Activated CD8-positive, alpha-beta memory T cell treated with anti-CD3 and anti-CD28 coated beads for 48 hours (primary cell): ENCODE results near the gene ZNF609.
"Not testable (repeated sequence)": the region's sequence is repeated elsewhere in the genome, so short reads cannot be mapped to it uniquely, and the experiment has no call there.

Experiments used
- DNase-seq, 3 experiments: peaks; one replicate each; pipeline ENCODE4 v3.0.0-alpha.2; 2020; ENCODE audit warnings: low read depth in 2 of 3, low spot score in 2 of 3

The ZNF609 gene

DNA sequence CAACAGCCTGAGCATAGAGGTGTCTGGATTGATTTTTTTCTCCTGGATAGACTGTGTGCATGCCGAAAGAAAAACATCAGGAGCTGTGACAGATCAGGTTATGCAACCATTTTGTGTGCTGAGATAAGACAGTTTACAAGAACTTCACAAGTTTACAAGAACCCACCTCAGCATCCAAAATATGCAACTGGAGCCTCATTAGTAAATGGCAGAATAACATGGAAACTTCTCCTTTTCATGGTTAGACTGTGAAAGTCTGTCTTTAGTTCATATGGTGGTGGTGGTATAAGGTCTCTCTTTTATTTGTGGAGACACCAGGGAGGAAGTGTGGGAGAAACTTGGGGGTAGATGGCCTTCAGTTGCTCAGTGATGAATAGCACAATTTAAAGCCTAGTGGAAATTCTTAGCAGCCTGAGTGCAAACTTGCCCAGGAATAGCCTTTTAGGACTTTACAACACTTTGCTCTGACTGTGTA, 3.7 kb upstream of the ZNF609 start:
- DNase-seq, result no peak

GRCh38 chr15:64459066-64459781, 1.2 kb upstream of the ZNF609 start:
- no peak for DNase-seq

DNA sequence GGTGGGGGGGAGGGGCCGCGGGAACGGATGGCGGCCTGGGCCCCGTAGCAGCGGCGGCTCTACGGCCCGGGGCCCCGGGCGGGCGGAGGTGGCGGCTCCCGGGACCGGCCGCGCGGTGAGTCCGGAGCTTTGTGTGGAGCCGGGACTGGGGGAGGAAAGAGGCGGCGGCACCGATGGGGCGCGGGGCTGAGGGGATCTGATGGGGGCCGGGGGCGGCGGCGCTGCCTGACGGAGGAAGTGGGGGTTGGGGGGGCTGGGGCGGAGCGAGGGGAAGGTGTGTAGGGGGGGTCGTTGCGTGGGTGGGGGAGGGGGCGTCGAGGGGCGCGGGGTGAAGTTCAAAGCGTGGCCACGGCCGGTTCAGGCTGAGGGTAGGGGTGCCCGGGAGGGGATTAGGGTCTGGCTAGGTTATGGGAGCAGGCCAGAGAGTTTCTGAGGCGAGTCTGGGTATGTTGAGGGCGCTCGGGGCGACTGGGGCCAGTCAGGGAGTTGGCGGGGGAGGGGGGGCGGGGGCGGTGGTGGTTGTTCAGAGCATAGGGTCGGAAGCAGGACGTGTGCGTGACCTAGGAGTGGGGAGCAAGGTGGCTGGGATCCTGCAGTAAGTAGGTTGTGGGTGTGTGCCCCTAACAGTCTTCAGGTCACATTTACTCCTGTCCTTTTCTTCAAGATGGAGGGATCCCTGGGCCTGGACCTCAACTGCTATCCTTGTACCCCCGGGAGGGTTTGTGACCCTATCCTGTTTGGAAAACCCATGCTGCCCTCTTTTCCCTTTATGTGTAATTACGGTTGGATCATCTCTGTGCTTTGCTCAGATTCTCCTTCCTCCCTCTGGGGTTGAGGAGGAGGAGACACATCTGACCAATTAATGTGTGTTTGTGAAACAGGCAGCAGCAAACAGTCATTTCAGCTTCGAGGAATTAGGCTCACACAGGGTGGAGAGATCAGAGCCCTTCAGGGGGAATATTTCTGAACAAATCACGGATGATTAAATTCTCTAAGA, 644 bp downstream of the ZNF609 start:
- peak; percentile 8 to 20 (median 16) for DNase-seq

DNA sequence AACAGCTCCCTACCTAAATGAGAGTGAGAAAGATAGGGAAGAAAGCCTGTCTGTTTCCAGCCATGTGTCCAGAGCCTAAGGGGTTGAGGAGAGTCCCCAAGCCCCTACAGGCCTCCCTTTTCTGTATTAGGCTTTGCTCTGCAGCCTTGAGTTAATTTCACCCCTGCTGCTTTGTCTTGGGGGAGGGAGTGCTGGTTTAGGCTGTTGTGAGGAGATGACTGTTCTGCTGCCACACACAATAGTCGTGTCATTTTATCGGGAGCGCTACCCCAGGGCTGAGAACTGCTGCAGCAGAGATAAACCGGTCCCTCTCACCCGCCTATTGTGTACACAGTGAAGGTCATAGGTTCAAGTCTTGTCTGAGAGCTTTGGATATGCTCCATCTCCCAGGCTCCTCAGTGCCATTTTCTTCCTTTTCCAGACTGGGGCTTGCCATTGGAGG, 1.4 kb downstream of the ZNF609 start:
- peak in 1 of 3 experiments; percentile 10 for DNase-seq

GRCh38 chr15:64462492-64462891, 2.1 kb downstream of the ZNF609 start:
- DNase-seq, result no peak

DNA sequence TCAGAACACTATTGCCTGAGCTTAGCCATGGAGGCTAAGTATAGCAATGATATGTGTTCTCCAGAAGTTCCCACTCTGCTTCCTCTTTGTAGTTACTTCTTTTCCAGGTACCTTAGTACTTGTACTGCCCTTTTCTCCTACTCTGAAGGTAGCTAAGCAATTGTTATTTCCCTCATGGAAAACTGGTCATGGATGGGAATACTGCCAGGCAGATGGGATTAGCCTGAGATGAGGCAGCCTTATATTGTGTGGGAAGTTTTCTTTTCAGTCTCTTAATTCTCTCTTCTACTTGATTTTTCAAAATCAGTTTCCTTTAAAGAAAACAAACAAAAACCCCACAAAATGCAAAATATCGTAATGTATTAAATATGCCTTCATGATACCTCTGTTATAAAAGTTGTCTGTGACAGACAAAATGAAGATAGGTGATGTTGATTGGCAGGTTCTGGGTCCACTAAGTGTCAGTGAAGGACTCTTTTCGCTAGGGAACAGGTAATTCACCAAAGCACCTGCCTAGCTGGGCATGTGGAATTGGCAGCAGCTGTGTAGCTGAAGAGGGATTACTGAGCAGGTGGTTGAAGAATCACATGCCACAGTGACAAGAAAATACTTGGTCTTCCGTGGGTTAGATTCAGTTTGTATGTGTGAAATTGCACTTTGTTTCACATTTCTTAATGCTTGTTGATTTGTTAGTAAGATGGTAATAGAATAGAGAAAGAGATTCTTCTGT, 4.1 kb downstream of the ZNF609 start:
- DNase-seq, result no peak

DNA sequence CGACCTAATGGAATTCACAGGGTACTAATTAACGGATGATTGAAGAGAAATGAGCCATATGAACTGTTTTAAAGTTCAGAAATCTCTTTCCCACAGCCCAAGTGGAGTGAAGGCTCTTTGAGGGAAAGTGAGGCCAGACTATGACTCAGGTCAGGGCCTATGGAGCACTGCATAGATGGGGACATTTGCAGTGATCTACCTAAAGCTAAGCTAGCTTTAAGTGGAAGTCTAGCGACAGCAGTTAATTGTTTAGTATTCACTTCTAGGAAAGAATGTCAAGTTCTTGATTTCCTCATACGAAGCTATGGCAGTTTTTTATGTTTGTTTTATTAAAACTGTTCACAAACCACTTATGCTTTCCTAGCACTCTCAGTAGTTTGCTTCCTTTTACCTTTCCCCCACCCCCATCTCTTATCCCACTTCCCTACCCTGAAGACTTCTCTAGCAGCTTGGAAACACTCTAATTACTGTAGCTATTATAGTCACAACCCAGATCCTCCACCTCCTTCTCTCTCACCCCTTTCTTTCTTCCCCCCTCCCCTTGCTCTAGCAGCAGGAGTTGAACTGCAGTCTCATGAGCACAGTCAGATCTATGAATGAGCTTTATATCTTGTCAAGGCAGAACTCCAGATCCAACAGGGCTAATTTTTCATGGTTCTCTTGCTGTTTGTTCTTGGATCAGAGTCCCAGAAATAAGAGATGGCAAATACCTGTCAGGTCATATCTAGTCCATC, 6.2 kb downstream of the ZNF609 start:
- no peak for DNase-seq

GRCh38 chr15:64472161-64472560, 11.8 kb downstream of the ZNF609 start:
- no peak for DNase-seq

- no peak for DNase-seq
These were observed 14.5 kb downstream of the ZNF609 start for GRCh38 chr15:64474846-64475245.

GRCh38 chr15:64476550-64476949, 16.2 kb downstream of the ZNF609 start:
- DNase-seq, result no peak

DNA sequence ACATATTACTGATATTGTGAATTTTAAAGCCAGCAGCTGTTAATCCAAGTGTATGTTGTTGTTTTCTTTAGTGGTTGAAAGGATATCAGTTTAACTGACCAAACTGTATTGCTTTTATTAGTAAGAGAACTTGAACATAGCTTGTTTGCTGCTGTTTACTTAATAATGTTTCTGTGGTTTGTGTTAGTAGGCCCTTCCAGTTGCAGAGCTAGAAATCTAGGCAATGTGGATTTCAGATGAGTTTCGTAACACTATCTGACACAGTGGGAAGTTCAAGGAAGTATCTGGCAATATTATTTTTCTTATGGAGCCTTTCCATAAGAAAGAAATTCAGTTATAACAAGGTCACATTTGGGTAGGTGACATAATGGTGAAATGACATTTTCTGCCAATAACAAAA, 18.5 kb downstream of the ZNF609 start:
- DNase-seq, result no peak

DNA sequence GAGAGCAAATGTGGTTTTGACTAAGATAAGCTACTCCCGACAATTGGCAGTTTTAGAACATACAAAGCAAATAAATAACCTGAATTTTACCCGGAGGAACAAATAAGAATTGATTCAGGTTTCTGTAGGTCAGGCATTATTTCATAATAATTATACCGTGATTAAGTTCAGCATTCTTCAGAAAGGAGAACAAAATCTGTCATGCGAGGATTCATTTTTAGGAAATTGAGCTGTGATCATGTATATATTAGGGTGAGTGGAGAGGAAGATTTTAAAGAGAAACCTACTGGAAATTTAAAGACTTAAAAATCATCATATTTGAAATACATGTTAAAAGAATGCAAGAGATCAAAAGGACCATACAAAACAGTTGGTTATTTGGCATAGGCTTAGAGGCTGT, 20.5 kb downstream of the ZNF609 start:
- no peak for DNase-seq

- DNase-seq, result no peak
These were observed 23.4 kb downstream of the ZNF609 start for GRCh38 chr15:64483749-64484148.

DNA sequence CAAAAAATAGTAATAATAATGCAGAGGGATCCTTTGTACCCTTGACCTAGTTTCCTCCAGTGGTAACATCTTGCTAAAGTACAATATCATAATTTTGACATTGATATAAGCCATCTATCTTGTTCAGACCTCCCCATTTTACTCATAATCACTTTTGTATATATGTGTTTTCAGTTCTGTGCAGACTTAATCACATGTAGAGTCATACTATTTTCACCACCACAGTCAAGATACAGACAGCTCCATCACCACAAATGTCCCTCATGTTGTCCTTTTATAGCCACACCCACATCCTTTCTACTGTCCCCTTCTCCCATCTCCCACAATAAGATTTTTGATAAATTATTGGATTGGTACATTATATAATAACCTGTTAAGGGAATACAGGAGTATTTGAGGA, 25.4 kb downstream of the ZNF609 start:
- no peak for DNase-seq

DNA sequence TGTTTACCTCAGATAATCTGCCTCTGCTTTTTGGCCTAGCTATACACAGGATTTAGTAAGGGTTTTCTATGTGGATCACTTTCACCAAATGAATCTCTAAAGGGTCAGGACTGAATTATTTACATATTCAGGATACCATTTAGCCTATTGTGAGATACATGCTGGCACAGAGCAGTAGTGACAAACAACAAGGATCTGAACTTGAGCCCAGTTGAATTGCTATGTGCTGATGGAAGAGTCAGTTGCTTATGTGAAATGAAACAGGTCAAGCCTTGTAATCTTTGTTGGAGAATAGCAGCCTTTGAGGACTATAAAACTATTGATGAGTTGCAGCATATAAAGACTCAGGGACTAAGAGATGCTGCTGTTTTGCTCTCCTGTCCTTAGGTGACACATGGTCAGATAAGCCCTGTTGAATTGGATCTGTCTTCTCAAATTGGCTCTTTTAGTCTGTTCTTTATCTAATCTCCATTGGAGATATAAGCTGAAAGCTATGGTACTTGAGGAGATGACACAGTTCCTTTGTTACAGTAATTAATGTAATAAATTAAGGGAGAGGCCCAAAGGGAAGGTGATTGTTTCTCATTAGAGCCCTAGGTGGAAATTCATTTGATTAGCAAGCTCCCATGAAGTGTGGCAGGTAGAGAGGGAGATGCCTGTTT, 30.4 kb downstream of the ZNF609 start:
- no peak for DNase-seq

- DNase-seq, result no peak
These were observed 33.3 kb downstream of the ZNF609 start for GRCh38 chr15:64493641-64494040.

DNA sequence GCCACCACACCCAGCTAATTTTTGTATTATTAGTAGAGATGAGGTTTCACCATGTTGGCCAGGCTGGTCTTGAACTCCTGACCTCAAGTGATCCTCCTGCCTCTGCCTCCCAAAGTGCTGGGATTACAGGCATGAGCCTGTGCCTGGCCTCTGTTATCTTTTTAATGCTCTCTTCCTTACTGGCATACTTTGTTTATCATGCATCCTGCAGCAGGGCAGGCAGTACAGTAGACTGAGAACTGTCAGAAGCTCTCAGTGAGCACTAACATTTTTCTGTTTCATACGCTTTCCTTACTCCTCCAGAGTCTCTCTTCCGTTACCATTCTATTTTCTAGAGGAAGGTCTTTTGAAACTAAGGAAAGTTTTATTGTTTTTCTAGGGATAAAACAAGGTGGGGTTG, 35.6 kb downstream of the ZNF609 start:
- DNase-seq, result not testable (repeated sequence)

- no peak for DNase-seq
These were observed 40.5 kb downstream of the ZNF609 start for GRCh38 chr15:64500695-64501395.

GRCh38 chr15:64501396-64501715, 41.0 kb downstream of the ZNF609 start:
- DNase-seq, result no peak

GRCh38 chr15:64502151-64502550, 41.8 kb downstream of the ZNF609 start:
- DNase-seq, result no peak
